GM12878 (cell line): ENCODE results near the gene ELOF1. TPM values are rescaled to one million over a fixed set of nuclear protein-coding genes. Genes with fewer than 3 reads are reported as not detected.

Experiments
- ATAC-seq: fragments of 200-7000 bp; cut with Tn5 transposase; 3 replicates; pipeline ENCODE4 v1.9.1; 2020; ENCODE audit warnings: mild to moderate bottlenecking, moderate library complexity
- BruUV-seq: library from RNA; stranded (reverse); fragments of 400-500 nt; replicated peaks from 2 replicates; lab custom pipeline; 2021; lab: Mats Ljungman, UMichigan
- CTCF ChIA-PET: fragments of 300-600 bp; sonication (Branson Sonifier 250); formaldehyde crosslinking; extraction: SDS; loops from one replicate; lab custom pipeline; 2021; ENCODE audit warnings: inconsistent platforms; lab: Yijun Ruan, JAX
- POLR2A ChIA-PET: fragments of 350-600 bp; formaldehyde crosslinking; extraction: SDS; loops from one replicate; lab custom pipeline; 2021; ENCODE audit warnings: inconsistent platforms; lab: Charles Lee
- RAD21 ChIA-PET: fragments of 300-600 bp; sonication (Branson Sonifier 250); formaldehyde crosslinking; loops from one replicate; lab custom pipeline; 2023; ENCODE audit warnings: antibody characterized with exemption; ENCODE audit not compliant: unreplicated experiment; lab: Charles Lee
- SMC1A ChIA-PET: fragments of 300-600 bp; sonication (Branson Sonifier 250); formaldehyde crosslinking; loops from one replicate; lab custom pipeline; 2023; ENCODE audit not compliant: unreplicated experiment, uncharacterized antibody; lab: Charles Lee
- DNase-seq: peaks from one replicate; pipeline ENCODE4 v3.0.0-alpha.2; 2011; ENCODE audit warnings: low read depth, low spot score
- FAIRE-seq: peaks from 3 replicates; lab custom pipeline; 2011; peaks lifted over from hg19 to GRCh38; lab: Jason Lieb, UNC
- H2AFZ ChIP-seq: 2 replicates; pipeline ENCODE4 v1.6.0; 2011; ENCODE audit warnings: low read depth, low read length, control low read depth; ENCODE audit not compliant: control insufficient read depth
- H3K27ac ChIP-seq: 2 replicates; pipeline ENCODE4 v1.5.1; 2011; ENCODE audit warnings: control low read depth; ENCODE audit not compliant: control insufficient read depth, insufficient read depth
- H3K27me3 ChIP-seq, 2 experiments: replicated peaks in 1 of 2; 2 replicates each; pipeline versions ENCODE4 v1.6.0 to v1.6.1; 2011; ENCODE audit warnings: low read length in 1 of 2; ENCODE audit not compliant: control insufficient read depth in 2 of 2, insufficient read depth in 2 of 2
- H3K36me3 ChIP-seq, 2 experiments: 2 replicates each; pipeline ENCODE4 v1.5.1; 2011; ENCODE audit warnings: low read length in 1 of 2; ENCODE audit not compliant: control insufficient read depth in 2 of 2, insufficient read depth in 2 of 2
- H3K4me1 ChIP-seq: 2 replicates; pipeline ENCODE4 v1.6.1; 2011; ENCODE audit warnings: mild to moderate bottlenecking, low read length, moderate library complexity, mixed read lengths; ENCODE audit not compliant: control insufficient read depth, insufficient read depth
- H3K4me2 ChIP-seq: 2 replicates; pipeline ENCODE4 v1.6.0; 2011; ENCODE audit warnings: control low read depth; ENCODE audit not compliant: control insufficient read depth, insufficient read depth
- H3K4me3 ChIP-seq: fragments of 200-600 bp; sonication (generic); 2 replicates; pipeline ENCODE4 v1.5.1; 2016
- H3K79me2 ChIP-seq: 2 replicates; pipeline ENCODE4 v1.6.0; 2011; ENCODE audit warnings: low read length; ENCODE audit not compliant: control insufficient read depth, insufficient read depth
- H3K9ac ChIP-seq: 2 replicates; pipeline ENCODE4 v1.8.0; 2011; ENCODE audit warnings: low read length, control low read depth, mixed read lengths; ENCODE audit not compliant: control insufficient read depth, insufficient read depth
- H3K9me3 ChIP-seq: replicated peaks from 3 replicates; pipeline ENCODE4 v1.5.1; 2011; ENCODE audit warnings: mild to moderate bottlenecking, low read length; ENCODE audit not compliant: control insufficient read depth, insufficient read depth
- H4K20me1 ChIP-seq: 2 replicates; pipeline ENCODE4 v1.6.0; 2011; ENCODE audit not compliant: control insufficient read depth, insufficient read depth
- ASH2L ChIP-seq: fragments of 300-600, 200-600 bp; sonication (generic); IDR thresholded peaks from 2 replicates; pipeline ENCODE4 v1.6.1; 2017; ENCODE audit warnings: low read depth, mild to moderate bottlenecking, borderline replicate concordance
- ATF3 ChIP-seq: IDR thresholded peaks from 2 replicates; pipeline ENCODE4 v1.6.1; 2011; ENCODE audit warnings: low read depth, mild to moderate bottlenecking, low read length, moderate library complexity, borderline replicate concordance; ENCODE audit errors: extremely low read depth
- BRCA1 ChIP-seq: IDR thresholded peaks from 2 replicates; pipeline ENCODE4 v1.6.1; 2011; ENCODE audit warnings: low read depth, low read length, improper control_type of control experiment
- E2F8 ChIP-seq: fragments of 450-650 bp; IDR thresholded peaks from 2 replicates; pipeline ENCODE4 v1.6.1; 2018; ENCODE audit warnings: mild to moderate bottlenecking, low read depth, moderate library complexity; ENCODE audit not compliant: partially characterized antibody
- EP300 ChIP-seq, 2 experiments: fragments of 150-350 bp in 1 of 2; IDR thresholded peaks; 2 replicates each; pipeline ENCODE4 v1.6.1; 2011 to 2012; ENCODE audit warnings: low read depth in 2 of 2, low read length in 2 of 2, borderline replicate concordance in 1 of 2, improper control_type of control experiment in 1 of 2, inconsistent platforms in 1 of 2; ENCODE audit not compliant: control insufficient read depth in 1 of 2
- ETV6 ChIP-seq, 2 experiments: fragments of 450-650 bp in 1 of 2; IDR thresholded peaks in 1 of 2; conservative IDR thresholded peaks in 1 of 2; 2 replicates each; pipeline ENCODE4 v1.6.1; 2014; ENCODE audit warnings: antibody characterized with exemption in 1 of 2, borderline replicate concordance in 1 of 2, low read depth in 1 of 2, mild to moderate bottlenecking in 1 of 2, moderate library complexity in 1 of 2
- MEF2A ChIP-seq: IDR thresholded peaks from 2 replicates; pipeline ENCODE4 v1.6.1; 2011; ENCODE audit warnings: low read depth, mild to moderate bottlenecking, low read length, moderate library complexity; ENCODE audit not compliant: insufficient read depth
- MXI1 ChIP-seq: fragments of 150-350 bp; IDR thresholded peaks from 2 replicates; pipeline ENCODE4 v1.6.1; 2011; ENCODE audit warnings: low read depth, mild to moderate bottlenecking, inconsistent platforms, low read length, improper control_type of control experiment
- MYB ChIP-seq: fragments of 150-350 bp; IDR thresholded peaks from 2 replicates; pipeline ENCODE4 v1.6.1; 2014; ENCODE audit warnings: mild to moderate bottlenecking, low read depth, low read length, borderline replicate concordance
- NR2C1 ChIP-seq: fragments of 450-650 bp; IDR thresholded peaks from 2 replicates; pipeline ENCODE4 v1.6.1; 2017; ENCODE audit warnings: antibody characterized with exemption, mild to moderate bottlenecking, moderate library complexity
- NR2F1 ChIP-seq: fragments of 450-650 bp; conservative IDR thresholded peaks from 2 replicates; pipeline ENCODE4 v1.6.1; 2017; ENCODE audit warnings: mild to moderate bottlenecking
- SIN3A ChIP-seq: IDR thresholded peaks from 2 replicates; pipeline ENCODE4 v1.6.1; 2012; ENCODE audit warnings: low read depth, low read length, improper control_type of control experiment
- SMC3 ChIP-seq: IDR thresholded peaks from 2 replicates; pipeline ENCODE4 v1.6.1; 2011; ENCODE audit warnings: low read length, improper control_type of control experiment, borderline replicate concordance
- SREBF1 ChIP-seq: IDR thresholded peaks from 2 replicates; pipeline ENCODE4 v1.6.1; 2012; ENCODE audit warnings: mild to moderate bottlenecking, low read length
- WGBS: methylation state at CpG from one replicate; pipeline ENCODE4 v1.1.6; 2016; ENCODE audit warnings: low lambda C conversion rate; ENCODE audit not compliant: insufficient replicate concordance, insufficient coverage; ENCODE audit errors: missing lambda C conversion rate; 5-methylcytosine and 5-hydroxymethylcytosine counted together
- in situ Hi-C: fragments of 300-500 bp; cut with MboI; formaldehyde crosslinking; loops from 9 replicates; pipeline ENCODE4 v1.14.3; 2018; ENCODE audit warnings: mixed read lengths
- intact Hi-C: fragments of 100-400 bp; cut with micrococcal nuclease; formaldehyde crosslinking; loops from one replicate; pipeline ENCODE4 v1.14.2; 2022; ENCODE audit not compliant: unreplicated experiment
- polyA plus RNA-seq, 11 experiments: library from polyadenylated mRNA; depleted of rRNA in 4 of 11; unstranded in 6 of 11; stranded (reverse) in 5 of 11; fragments of >200 nt; fragmentation: Nextera tagmentation in 4 of 11; fragmentation: Illumina TruSeq in 1 of 11; extraction: Ambion mirVana in 4 of 11; extraction: Trizol in 1 of 11; gene quantifications; 1 replicate in 1 of 11; 2 replicates in 10 of 11; pipeline versions ENCODE4 v1.2.1 to v1.2.3, GENCODE V29; 2011 to 2016; ENCODE audit warnings: inconsistent platforms in 2 of 11, missing spikeins in 2 of 11, low read depth in 1 of 11
- total RNA-seq, 4 experiments: library from RNA; depleted of rRNA in 3 of 4; stranded (reverse); fragments of >200 nt in 3 of 4; fragmentation: Illumina TruSeq in 1 of 4; extraction: Trizol in 1 of 4; gene quantifications; 2 replicates each; pipeline versions ENCODE4 v1.2.1 to v1.2.3, GENCODE V29; 2013 to 2021
- TF ChIP-seq, protein P1 (sequence below): fragments of 150-350 bp; IDR thresholded peaks from 2 replicates; pipeline ENCODE4 v1.6.1; 2014; ENCODE audit warnings: mild to moderate bottlenecking, low read depth, low read length
- TF ChIP-seq, protein P2 (sequence below): IDR thresholded peaks from 2 replicates; pipeline ENCODE4 v1.6.1; 2011; ENCODE audit warnings: borderline replicate concordance, low read depth, mild to moderate bottlenecking, moderate library complexity, mixed read lengths, low read length; ENCODE audit not compliant: insufficient read depth; ENCODE audit errors: extremely low read length

The ELOF1 gene
- total and polyA plus RNA-seq, 10 of the 15 experiments (the other 5 are each of a cell fraction or from before 2014, with no cell fraction given), result 11.7 to 124 (median 92.9) TPM

- no peak for TF ChIP-seq SIN3A
- no peak for TF ChIP-seq MEF2A
- TF ChIP-seq ASH2L, result no peak
- TF ChIP-seq MXI1, result no peak
- TF ChIP-seq EP300 (IDR thresholded peaks at IDR 0.05; ENCODE audit: borderline replicate concordance in 1 of 2, control insufficient read depth in 1 of 2, low read depth in 2 of 2, low read length in 2 of 2), result no peak
- TF ChIP-seq SMC3, result no peak
- TF ChIP-seq, all 136 proteins: peak for 0
Measured at GRCh38 chr19:11555246-11555645, 3.8 kb downstream of the ELOF1 start (continued).

- peak overlapping the region; percentile 7; the same call in 1 of the 2 replicates for H3K4me3 ChIP-seq
- ATAC-seq (peak; percentile 62), FAIRE-seq (peak; percentile 74), DNase-seq (peak; percentile 45)
- ChIA-PET POLR2A (interaction anchor here (1.0 kb wide), 1 partner anchor 14 kb away, joined by 3 read pairs; no protein-coding TSS in a partner anchor), CTCF (interaction anchor here (0.8 to 1.2 kb wide), 3 partner anchors 10 to 18 kb away, joined by 4 to 7 read pairs (median 4); no protein-coding TSS in a partner anchor), RAD21 (interaction anchor here (0.7 to 2.1 kb wide), 3 partner anchors 35 to 63 kb away, joined by 3 to 8 read pairs (median 3); no protein-coding TSS in a partner anchor), SMC1A (interaction anchor here (0.9 to 1.3 kb wide), 3 partner anchors 10 to 41 kb away, joined by 3 to 4 read pairs (median 3); no protein-coding TSS in a partner anchor)
- H3K9me3 ChIP-seq, result no peaks in the 10 kb centered on the region
- 4% methylated on average over 12 of the region's 12 CpGs for WGBS
- H3K4me1 ChIP-seq, result peaks cover 23% of the 10 kb centered on the region
- H4K20me1 ChIP-seq, result no peaks in the 10 kb centered on the region
- H3K36me3 ChIP-seq, result peaks cover 7 to 24% of the 10 kb centered on the region in 2 experiments; a peak in 3 of 4 replicates
- H3K27me3 ChIP-seq, result no peaks in the 10 kb centered on the region
- in situ Hi-C loops (no loop called here), intact Hi-C loops (no loop called here)
- H3K27ac ChIP-seq, result peak overlapping the region; percentile 59
- no TSS peak for BruUV-seq
- H3K9ac ChIP-seq, result no peak overlapping the region
- H3K4me2 ChIP-seq, result peak overlapping the region; percentile 67
- H3K79me2 ChIP-seq, result peaks cover 33% of the 10 kb centered on the region
- no peak overlapping the region for H2AFZ ChIP-seq
- TF ChIP-seq ETV6 (conservative IDR thresholded peaks at IDR 0.05 in 1 of 2, IDR thresholded peaks at IDR 0.05 in 1 of 2; ENCODE audit: borderline replicate concordance in 1 of 2, low read depth in 1 of 2), result peak in 1 of 2 experiments; percentile 57; a peak in 1 of 4 replicates
- TF ChIP-seq, protein P1, sequence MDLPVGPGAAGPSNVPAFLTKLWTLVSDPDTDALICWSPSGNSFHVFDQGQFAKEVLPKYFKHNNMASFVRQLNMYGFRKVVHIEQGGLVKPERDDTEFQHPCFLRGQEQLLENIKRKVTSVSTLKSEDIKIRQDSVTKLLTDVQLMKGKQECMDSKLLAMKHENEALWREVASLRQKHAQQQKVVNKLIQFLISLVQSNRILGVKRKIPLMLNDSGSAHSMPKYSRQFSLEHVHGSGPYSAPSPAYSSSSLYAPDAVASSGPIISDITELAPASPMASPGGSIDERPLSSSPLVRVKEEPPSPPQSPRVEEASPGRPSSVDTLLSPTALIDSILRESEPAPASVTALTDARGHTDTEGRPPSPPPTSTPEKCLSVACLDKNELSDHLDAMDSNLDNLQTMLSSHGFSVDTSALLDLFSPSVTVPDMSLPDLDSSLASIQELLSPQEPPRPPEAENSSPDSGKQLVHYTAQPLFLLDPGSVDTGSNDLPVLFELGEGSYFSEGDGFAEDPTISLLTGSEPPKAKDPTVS, result no peak
- no peak for TF ChIP-seq E2F8
- no peak for TF ChIP-seq BRCA1
- TF ChIP-seq NR2F1, result peak; percentile 37; the same call in 1 of the 2 replicates
- TF ChIP-seq SREBF1, result no peak
- no peak for TF ChIP-seq NR2C1
- no peak for TF ChIP-seq ATF3
- TF ChIP-seq, protein P2, sequence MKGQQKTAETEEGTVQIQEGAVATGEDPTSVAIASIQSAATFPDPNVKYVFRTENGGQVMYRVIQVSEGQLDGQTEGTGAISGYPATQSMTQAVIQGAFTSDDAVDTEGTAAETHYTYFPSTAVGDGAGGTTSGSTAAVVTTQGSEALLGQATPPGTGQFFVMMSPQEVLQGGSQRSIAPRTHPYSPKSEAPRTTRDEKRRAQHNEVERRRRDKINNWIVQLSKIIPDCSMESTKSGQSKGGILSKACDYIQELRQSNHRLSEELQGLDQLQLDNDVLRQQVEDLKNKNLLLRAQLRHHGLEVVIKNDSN, result no peak
- TF ChIP-seq MYB, result no peak
Measured at GRCh38 chr19:11554160-11554559, 4.9 kb downstream of the ELOF1 start.
